ENCODE measurements around the gene HAUS7.

Gene HAUS7

GRCh38 chrX:153426204-153426603 is 44.2 kb downstream of the HAUS7 start:
- Histone ChIP-seq H3K4me3 (ENCODE audit: low read length, poor library complexity, severe bottlenecking) (no peak overlapping the region), H3K27me3 (ENCODE audit: insufficient read depth, low read length, poor library complexity, severe bottlenecking) (no peaks in the 10 kb centered on the region), H3K79me2 (ENCODE audit: insufficient read depth, low read length) (no peaks in the 10 kb centered on the region), H2AFZ (ENCODE audit: low read length) (no peak overlapping the region), H4K20me1 (ENCODE audit: insufficient read depth, low read length, poor library complexity, severe bottlenecking) (no peaks in the 10 kb centered on the region), H3F3A (ENCODE audit: low read depth) (no peaks in the 10 kb centered on the region), H3K4me2 (ENCODE audit: low read depth, low read length, poor library complexity, severe bottlenecking) (no peak overlapping the region), H3K9me2 (replicated peaks; ENCODE audit: low read depth, low read length) (no peaks in the 10 kb centered on the region), H3K9me3 (ENCODE audit: insufficient read depth, low read depth, low read length) (no peaks in the 10 kb centered on the region), H3K4me1 (ENCODE audit: insufficient read depth, low read length, poor library complexity, severe bottlenecking) (no peaks in the 10 kb centered on the region), H3K9ac (ENCODE audit: low read depth, low read length, poor library complexity, severe bottlenecking) (no peak overlapping the region), H3K36me3 (ENCODE audit: insufficient read depth, low read length) (no peaks in the 10 kb centered on the region)
- TF ChIP-seq CTCF (conservative IDR thresholded peaks at IDR 0.05; ENCODE audit: low read length): no peak
- no peak for TF ChIP-seq EZH2phosphoT487 (IDR thresholded peaks at IDR 0.05; ENCODE audit: borderline replicate concordance)

- no peak overlapping the region for H3K4me2 ChIP-seq (ENCODE audit: low read depth, low read length, poor library complexity, severe bottlenecking)
- no peaks in the 10 kb centered on the region for H4K20me1 ChIP-seq (ENCODE audit: insufficient read depth, low read length, poor library complexity, severe bottlenecking)
- no peaks in the 10 kb centered on the region for H3K27me3 ChIP-seq (ENCODE audit: insufficient read depth, low read length, poor library complexity, severe bottlenecking)
- no peaks in the 10 kb centered on the region for H3K4me1 ChIP-seq (ENCODE audit: insufficient read depth, low read length, poor library complexity, severe bottlenecking)
- no peak overlapping the region for H3K9ac ChIP-seq (ENCODE audit: low read depth, low read length, poor library complexity, severe bottlenecking)
- TF ChIP-seq CTCF (conservative IDR thresholded peaks at IDR 0.05; ENCODE audit: low read length): no peak
- TF ChIP-seq EZH2phosphoT487 (IDR thresholded peaks at IDR 0.05; ENCODE audit: borderline replicate concordance): no peak
- H3K79me2 ChIP-seq (ENCODE audit: insufficient read depth, low read length): no peaks in the 10 kb centered on the region
- no peak overlapping the region for H2AFZ ChIP-seq (ENCODE audit: low read length)
- H3K9me3 ChIP-seq (ENCODE audit: insufficient read depth, low read depth, low read length): no peaks in the 10 kb centered on the region
- no peak overlapping the region for H3K4me3 ChIP-seq (ENCODE audit: low read length, poor library complexity, severe bottlenecking)
- no peaks in the 10 kb centered on the region for H3K36me3 ChIP-seq (ENCODE audit: insufficient read depth, low read length)
- no peaks in the 10 kb centered on the region for H3K9me2 ChIP-seq (replicated peaks; ENCODE audit: low read depth, low read length)
- no peaks in the 10 kb centered on the region for H3F3A ChIP-seq (ENCODE audit: low read depth)
Measured at GRCh38 chrX:153423652-153424051, 46.7 kb downstream of the HAUS7 start.

GRCh38 chrX:153421856-153422255 is 48.5 kb downstream of the HAUS7 start:
- Histone ChIP-seq H3K4me2 (ENCODE audit: low read depth, low read length, poor library complexity, severe bottlenecking) (no peak overlapping the region), H3F3A (ENCODE audit: low read depth) (no peaks in the 10 kb centered on the region), H3K9me3 (ENCODE audit: insufficient read depth, low read depth, low read length) (no peaks in the 10 kb centered on the region), H3K9me2 (replicated peaks; ENCODE audit: low read depth, low read length) (no peaks in the 10 kb centered on the region), H3K4me3 (ENCODE audit: low read length, poor library complexity, severe bottlenecking) (no peak overlapping the region), H3K27me3 (ENCODE audit: insufficient read depth, low read length, poor library complexity, severe bottlenecking) (no peaks in the 10 kb centered on the region), H3K4me1 (ENCODE audit: insufficient read depth, low read length, poor library complexity, severe bottlenecking) (no peaks in the 10 kb centered on the region), H3K79me2 (ENCODE audit: insufficient read depth, low read length) (no peaks in the 10 kb centered on the region), H2AFZ (ENCODE audit: low read length) (no peak overlapping the region), H3K9ac (ENCODE audit: low read depth, low read length, poor library complexity, severe bottlenecking) (no peak overlapping the region), H3K36me3 (ENCODE audit: insufficient read depth, low read length) (no peaks in the 10 kb centered on the region), H4K20me1 (ENCODE audit: insufficient read depth, low read length, poor library complexity, severe bottlenecking) (no peaks in the 10 kb centered on the region)
- no peak for TF ChIP-seq CTCF (conservative IDR thresholded peaks at IDR 0.05; ENCODE audit: low read length)
- no peak for TF ChIP-seq EZH2phosphoT487 (IDR thresholded peaks at IDR 0.05; ENCODE audit: borderline replicate concordance)

Data from Loucy (cell line).